Measurements from ENCODE around the gene HID1.
"Not testable (repeated sequence)": the region's sequence is repeated elsewhere in the genome, so short reads cannot be mapped to it uniquely, and the experiment has no call there.

The HID1 gene

DNA sequence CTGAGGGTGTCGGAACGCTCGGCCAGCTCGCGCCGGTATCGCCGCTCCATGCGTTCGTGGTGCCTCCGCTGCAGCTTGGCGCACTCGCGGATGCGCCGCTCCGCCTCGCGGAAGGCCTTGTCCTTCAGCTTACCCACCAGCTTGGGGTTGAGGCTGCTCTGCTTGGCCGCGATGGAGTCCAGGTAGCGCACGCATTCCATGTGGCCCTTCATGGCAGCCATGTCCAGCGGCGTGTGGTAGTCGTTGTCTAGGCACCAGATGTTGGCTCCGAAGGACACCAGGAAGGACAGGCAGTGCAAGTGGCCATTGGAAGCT, 52.3 kb downstream of the HID1 start:
- DNase-seq = no peak

DNA sequence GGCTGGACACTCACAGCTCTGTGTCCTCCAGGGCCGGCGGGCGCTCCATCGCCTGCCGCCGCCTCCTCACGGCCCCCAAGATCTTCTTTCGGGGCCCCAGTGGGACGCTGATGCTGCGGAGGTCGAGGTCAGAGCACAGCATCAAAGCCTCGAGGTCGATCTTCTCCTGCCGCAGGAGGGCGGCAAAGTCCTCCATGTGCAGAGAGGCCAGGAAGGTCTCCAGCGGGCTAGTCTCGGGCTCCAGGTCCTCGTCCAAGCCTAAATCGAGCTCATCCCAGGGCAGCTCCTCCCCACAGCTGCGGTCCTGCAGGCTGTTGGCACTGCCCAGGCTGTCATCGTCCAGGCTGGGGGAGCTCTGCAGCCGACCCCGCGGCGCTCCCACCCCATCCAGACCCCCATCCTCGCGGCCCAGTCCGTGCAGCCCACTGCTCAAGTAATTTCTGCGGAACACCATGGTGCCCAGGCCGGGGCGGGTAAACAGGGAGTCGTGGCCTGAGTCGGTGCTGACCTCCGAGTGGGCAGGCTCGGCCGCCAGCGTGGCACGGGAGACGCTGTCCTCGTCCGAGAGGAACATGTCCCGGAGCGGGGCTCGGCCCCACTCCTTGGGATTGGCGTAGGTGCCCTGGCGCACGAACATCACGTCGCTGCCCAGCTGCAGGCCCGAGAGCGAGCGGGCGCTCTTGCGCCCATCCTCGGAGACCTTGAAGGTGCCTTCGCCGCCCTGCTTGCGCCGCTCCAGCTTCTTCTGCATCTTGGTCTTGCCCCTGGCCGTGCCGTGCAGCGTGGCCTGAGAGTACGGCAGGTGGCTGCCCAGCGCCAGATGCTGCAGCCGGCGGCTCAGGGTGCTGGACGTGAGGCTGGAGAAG, 52.9 kb downstream of the HID1 start:
- DNase-seq = peak; percentile 68

DNA sequence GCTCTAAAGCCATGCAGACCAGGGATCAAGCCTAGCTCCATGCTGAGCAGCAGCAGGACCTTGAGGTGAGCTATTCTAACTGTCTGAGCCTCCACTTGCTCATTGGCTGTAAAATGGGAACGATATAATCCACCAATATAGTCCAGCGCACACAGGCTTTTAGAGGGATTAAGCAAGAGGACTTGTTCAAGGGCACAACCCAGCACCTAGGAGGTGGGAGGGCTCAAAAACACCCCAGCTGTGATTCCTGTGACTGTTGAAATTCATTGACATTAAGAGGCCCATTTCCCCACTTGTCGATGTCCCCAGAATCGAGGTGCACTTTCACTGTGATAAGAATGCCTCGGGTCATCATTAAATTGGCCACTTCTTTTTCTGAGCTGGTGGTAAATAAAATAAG, 53.7 kb downstream of the HID1 start:
- DNase-seq = no peak

DNA sequence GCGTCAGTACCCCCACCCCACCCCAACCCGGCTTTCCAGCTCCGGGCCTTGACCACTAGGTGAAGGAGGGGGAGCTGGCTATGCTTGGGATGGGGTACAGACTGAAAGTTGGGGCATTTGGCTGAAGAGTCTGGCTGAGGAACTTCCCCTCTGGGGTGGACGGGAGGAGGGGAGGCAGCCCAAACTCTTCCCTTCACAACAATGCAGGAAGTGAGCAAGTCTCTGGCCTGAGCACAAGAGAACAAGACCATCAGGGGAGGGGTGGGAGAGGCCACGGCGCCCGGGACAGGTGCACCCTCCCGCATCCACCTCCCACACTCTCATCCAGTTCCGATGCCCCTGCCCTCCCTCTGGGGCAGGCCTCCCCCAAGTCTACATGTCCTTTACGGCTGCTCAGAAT, 55.1 kb downstream of the HID1 start:
- DNase-seq = peak; percentile 47

DNA sequence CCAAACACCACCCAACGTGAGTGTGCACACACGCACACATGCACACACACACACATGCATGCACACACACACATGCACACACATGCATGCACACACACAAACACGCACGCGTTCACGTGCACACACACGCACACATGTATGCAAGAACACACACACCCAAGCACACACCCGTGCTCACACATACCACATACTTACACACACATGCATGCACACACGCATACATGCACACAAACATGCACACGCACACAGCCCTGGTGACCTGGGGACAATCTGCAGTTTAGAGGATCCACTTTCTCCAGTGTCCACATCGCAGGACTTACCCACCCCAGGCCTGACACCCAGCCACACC, 55.7 kb downstream of the HID1 start:
- DNase-seq = no peak

DNA sequence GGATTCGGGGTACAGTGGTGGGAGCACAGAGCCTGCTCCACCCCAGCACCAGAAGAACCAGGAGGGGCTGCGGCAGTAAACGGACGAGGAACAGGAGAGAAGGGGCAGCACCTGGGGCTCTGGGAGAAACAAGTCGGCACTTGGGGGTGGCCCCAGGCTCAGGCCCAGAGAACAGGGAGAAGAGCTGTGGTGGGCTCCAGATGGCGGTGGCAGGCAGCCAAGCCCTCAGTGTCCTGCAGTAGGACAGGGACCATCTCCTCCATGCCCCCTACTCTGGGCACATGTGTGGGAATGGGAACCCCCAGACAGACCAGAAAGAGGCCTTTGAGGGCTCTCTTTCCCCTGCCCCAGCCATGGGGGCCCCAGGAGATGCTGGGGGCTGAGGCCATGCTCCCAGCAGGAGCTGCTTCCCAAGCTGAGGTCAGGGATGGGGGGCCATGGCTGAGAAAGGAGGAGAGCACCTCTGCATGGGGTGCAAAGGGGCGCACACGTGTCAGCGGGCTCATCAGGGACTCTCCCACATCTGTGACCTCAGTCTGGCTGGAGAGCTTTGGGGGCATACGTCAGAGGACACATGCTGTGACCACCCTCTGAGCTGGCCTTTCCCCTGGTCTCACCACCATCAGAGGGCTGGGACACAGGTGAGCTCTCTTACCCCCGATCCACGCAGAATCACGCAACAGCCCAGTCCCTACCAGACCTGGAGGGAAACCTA, 56.3 kb downstream of the HID1 start:
- no peak for DNase-seq

DNA sequence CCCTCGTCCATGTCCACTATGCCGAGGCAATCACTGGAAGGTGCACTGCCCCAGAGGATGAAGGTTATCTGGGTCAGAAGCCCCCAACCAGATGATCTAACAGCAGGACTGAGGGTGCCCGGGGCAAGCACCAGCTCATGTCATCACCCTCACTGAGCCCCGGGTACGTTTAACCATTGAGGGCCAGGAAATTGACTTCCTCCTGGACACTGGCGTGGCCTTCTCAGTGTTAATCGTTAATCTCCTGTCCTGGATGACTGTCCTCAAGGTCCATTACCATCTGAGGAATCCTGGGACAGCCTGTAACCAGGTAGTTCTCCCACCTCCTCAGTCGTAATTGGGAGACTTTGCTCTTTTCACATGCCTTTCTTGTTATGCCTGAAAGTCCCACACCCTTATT, 61.1 kb downstream of the HID1 start:
- DNase-seq = not testable (repeated sequence)

DNA sequence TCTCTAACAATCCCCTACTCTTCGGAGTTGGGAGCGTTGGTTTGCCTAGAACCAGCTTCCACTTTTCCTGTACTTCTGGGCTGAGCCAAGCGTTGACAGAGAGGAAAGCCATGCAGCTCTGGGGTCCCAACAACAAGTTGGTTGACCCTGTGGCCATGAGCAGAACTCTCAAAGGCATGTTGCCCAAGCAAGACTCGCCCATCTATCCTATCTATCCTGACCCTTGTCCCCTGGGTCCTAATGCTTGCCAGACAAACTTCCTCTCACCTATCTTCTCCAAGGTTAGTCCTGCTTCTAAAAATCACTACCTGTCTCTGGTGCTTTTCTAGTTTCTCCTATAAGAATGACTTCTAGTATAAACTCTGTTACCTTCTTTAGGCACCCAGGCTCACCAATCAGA, 63.5 kb downstream of the HID1 start:
- not testable (repeated sequence) for DNase-seq

DNA sequence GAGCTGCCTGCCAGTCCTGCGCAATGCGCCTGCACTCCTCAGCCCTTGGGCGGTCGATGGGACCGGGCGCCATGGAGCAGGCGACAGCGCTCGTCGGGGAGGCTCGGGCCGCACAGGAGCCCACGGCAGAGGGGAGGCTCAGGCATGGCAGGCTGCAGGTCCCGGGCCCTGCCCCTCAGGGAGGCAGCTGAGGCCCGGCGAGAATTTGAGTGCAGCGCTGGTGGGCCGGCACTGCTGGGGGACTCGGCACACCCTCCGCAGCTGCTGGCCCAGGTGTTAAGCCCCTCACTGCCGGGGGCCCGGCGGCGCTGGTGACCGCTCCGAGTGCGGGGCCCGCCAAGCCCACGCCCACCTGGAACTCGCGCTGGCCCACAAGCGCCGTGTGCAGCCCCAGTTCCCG, 65.5 kb downstream of the HID1 start:
- DNase-seq = no peak

DNA sequence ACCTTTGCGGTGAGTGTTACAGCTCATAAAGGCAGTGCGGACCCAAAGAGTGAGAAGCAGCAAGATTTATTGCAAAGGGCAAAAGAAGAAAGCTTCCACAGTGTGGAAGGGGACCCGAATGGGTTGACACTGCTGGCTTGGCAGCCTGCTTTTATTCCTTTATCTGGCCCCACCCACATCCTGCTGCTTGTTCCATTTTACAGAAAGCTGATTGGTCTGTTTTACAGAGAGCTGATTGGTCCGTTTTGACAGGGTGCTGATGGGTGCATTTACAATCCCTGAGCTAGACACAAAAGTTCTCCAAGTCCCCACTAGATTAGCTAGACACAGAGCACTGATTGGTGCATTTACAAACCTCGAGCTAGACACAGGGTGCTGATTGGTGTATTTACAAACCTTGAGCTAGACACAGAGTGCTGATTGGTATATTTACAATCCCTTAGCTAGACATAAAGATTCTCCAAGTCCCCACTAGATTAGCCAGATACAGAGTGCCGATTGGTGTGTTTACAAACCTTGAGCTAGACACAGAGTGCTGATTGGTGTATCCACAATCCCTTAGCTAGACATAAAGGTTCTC, 66.3 kb downstream of the HID1 start:
- DNase-seq = peak; percentile 31

DNA sequence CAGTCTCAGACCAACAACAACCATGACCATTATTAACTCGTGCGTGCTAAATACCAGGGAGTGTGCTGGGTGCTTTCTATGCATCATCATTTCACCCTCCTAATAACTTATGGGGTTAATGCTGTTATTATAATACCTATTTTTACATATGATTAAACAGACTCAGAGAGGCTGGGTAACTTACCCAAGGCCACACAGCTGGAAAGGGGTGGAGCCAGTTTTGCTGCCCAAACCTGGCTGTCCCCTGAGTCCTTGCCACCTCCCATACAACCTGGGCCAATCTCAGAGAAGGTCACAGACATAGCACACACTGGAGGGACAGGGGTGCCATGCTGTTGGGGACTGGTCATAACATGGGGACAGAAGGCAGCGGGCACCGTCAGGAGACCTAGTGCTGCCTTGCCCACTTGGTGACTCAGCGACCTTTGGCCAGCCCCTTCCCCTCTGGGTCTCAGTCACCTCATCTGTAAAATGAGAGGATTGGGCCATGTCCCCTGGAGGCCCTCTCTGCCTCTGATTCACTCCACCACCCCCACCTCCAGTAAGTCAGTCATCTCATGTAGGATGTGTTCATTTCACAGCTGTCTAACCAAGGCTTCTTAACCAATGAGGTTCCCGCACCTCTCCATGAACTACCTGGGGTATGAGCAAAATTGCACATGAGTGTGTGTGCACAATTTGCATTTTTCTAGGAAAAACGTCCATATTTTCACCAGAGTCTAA, 67.7 kb downstream of the HID1 start:
- no peak for DNase-seq

DNA sequence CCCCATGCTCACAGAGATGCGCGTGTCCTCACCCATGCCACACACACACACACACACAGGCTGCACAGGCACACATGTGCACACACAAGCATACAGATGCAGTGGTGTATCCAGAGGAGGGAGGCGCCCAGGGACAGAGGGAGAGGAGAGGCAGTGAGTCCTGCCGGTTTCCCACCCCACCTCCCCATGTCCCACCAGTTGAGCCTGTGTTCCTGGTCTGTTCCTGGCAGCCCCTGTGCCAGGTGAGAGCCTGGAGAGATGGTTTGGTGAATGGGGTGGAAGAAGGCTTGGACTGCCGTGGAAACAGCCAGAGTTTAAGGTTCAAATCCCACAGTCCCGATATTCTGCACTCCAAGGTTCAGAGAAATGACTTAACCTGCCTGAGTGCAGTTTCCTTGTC, 68.9 kb downstream of the HID1 start:
- no peak for DNase-seq

DNA sequence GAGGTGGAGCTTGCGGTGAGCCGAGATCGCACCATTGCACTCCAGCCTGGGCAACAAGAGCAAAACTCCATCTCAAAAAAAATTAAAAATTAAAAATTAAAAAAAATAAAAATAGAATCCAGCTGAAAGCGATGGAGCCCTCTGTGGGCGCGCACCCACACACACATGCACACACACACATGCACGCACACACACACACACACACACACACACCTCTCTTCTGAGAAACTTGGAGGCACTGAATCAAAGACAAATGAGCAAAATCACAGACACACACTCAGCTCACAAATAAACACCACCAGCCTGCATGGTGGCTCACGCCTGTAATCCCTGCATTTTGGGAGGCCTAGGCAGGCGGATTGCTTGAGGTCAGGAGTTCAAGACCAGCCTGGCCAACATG, 69.5 kb downstream of the HID1 start:
- DNase-seq = no peak

DNA sequence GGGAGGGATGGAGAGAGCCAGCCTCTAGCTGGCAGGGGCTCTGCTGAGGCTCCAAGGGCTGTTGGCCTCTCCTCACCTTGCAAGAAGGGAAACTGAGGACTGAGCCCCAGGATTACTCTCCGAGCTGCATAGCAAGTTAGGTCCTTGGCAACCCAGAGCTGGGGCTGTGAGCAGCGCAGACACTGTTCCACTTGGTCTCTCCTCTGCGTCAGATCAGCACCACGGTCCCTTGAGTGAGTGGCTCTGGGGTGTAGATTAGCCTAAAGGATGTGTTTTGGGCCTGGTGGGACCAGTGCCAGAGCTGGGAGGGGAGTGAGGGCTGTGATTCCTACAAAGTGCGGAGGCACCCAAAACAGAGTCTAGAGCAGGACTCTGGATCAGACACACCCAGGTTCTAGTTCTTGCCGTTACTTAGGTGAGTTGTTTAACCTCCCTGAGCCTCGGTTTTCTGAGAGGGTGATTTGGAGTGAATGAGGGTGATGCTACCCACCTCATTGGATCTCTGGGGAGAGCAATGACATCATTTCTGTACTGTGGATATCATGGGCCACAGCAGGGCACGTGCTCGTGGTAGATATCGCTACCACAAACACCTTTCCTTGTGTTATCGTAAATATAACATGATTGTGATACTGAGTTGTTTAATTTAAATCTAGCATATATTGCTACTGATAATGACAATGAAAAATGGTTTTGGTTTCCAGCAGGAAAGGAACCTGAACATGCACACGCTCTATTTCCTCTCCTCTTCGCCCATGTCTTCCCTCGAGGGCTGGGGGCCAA, 71.0 kb downstream of the HID1 start:
- peak; percentile 27 for DNase-seq

Measured in hematopoietic multipotent progenitor cell treated with erythropoietin and hydrocortisone succinate and interleukin-3 and kit ligand, for 4 days (in vitro differentiated cells).